Measurements from ENCODE around the gene DGLUCY. TPM values are rescaled to one million over a fixed set of nuclear protein-coding genes. Genes with fewer than 3 reads are reported as not detected.

The DGLUCY gene
- total RNA-seq, 1 experiment from 2014 or later = 67.0 TPM

DNA sequence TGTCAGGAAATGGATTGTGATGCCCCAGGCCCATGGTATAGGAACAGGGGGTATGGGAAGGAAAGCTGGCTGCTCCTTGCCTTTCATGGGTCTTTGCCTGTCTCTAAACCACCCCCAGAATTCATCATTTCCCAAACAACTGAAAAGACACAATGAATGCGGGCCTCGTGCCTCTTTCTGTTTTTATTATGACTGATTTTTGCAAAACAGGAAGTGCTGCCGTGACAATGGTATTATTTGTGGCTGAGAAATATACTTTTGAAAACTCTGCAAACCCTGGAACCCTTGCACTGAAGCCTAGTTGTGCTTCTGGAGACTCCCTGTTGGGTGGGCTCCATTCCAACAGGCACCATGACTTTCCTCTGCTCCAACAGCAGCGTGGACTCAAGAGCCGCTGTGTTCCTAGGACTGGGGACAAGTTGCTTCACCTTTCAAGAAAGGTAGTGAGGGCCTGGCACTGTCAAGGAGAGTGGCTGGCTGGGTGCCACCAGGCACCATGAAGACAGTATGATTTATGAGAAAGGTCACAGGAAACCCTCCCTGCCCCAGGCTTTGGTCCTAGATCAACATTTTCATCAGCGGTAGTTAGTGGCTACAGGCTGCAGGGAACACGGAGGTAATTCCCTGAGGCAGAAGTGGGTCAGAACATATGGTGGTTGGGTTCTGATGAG is 4.8 kb upstream of the DGLUCY start:
- no peak overlapping the region for H3K4me3 ChIP-seq (replicated peaks in 1 of 2; ENCODE audit: low read depth in 1 of 2, low read length in 2 of 2)
- no peaks in the 10 kb centered on the region for H3K27me3 ChIP-seq (ENCODE audit: insufficient read depth, low read length)
- no peak overlapping the region for H3K4me2 ChIP-seq (ENCODE audit: low read length)
- RAD21 ChIA-PET (ENCODE audit: low non-redundant PET in 1 of 2, low total read pairs in 2 of 2, uncharacterized antibody in 2 of 2, unreplicated experiment in 2 of 2) = no interaction called here
- H3K9ac ChIP-seq (ENCODE audit: low read length) = no peak overlapping the region
- H2AFZ ChIP-seq (ENCODE audit: low read depth, low read length, poor library complexity, severe bottlenecking) = no peak overlapping the region
- H3K9me2 ChIP-seq (ENCODE audit: insufficient read depth) = no peaks in the 10 kb centered on the region
- POLR2A ChIA-PET = no interaction called here
- H3K79me2 ChIP-seq (ENCODE audit: insufficient read depth, low read length) = no peaks in the 10 kb centered on the region
- no peaks in the 10 kb centered on the region for H4K20me1 ChIP-seq (ENCODE audit: insufficient read depth)
- TF ChIP-seq SP1 (IDR thresholded peaks at IDR 0.05; ENCODE audit: low read depth) = no peak
- no peak for TF ChIP-seq TCF7L2 (IDR thresholded peaks at IDR 0.05; ENCODE audit: borderline replicate concordance, extremely low read depth, insufficient read depth, insufficient read length)
- no peak for TF ChIP-seq SRF (IDR thresholded peaks at IDR 0.05; ENCODE audit: low read depth)
- TF ChIP-seq EZH2phosphoT487 (IDR thresholded peaks at IDR 0.05; ENCODE audit: borderline replicate concordance) = no peak
- TF ChIP-seq, protein P1, sequence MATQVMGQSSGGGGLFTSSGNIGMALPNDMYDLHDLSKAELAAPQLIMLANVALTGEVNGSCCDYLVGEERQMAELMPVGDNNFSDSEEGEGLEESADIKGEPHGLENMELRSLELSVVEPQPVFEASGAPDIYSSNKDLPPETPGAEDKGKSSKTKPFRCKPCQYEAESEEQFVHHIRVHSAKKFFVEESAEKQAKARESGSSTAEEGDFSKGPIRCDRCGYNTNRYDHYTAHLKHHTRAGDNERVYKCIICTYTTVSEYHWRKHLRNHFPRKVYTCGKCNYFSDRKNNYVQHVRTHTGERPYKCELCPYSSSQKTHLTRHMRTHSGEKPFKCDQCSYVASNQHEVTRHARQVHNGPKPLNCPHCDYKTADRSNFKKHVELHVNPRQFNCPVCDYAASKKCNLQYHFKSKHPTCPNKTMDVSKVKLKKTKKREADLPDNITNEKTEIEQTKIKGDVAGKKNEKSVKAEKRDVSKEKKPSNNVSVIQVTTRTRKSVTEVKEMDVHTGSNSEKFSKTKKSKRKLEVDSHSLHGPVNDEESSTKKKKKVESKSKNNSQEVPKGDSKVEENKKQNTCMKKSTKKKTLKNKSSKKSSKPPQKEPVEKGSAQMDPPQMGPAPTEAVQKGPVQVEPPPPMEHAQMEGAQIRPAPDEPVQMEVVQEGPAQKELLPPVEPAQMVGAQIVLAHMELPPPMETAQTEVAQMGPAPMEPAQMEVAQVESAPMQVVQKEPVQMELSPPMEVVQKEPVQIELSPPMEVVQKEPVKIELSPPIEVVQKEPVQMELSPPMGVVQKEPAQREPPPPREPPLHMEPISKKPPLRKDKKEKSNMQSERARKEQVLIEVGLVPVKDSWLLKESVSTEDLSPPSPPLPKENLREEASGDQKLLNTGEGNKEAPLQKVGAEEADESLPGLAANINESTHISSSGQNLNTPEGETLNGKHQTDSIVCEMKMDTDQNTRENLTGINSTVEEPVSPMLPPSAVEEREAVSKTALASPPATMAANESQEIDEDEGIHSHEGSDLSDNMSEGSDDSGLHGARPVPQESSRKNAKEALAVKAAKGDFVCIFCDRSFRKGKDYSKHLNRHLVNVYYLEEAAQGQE (IDR thresholded peaks at IDR 0.05; ENCODE audit: low read depth) = no peak
- TF ChIP-seq, protein P2, sequence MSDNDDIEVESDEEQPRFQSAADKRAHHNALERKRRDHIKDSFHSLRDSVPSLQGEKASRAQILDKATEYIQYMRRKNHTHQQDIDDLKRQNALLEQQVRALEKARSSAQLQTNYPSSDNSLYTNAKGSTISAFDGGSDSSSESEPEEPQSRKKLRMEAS (IDR thresholded peaks at IDR 0.05) = no peak
- TF ChIP-seq ELF1 (IDR thresholded peaks at IDR 0.05; ENCODE audit: borderline replicate concordance, low read depth) = no peak
- TF ChIP-seq, protein P3, sequence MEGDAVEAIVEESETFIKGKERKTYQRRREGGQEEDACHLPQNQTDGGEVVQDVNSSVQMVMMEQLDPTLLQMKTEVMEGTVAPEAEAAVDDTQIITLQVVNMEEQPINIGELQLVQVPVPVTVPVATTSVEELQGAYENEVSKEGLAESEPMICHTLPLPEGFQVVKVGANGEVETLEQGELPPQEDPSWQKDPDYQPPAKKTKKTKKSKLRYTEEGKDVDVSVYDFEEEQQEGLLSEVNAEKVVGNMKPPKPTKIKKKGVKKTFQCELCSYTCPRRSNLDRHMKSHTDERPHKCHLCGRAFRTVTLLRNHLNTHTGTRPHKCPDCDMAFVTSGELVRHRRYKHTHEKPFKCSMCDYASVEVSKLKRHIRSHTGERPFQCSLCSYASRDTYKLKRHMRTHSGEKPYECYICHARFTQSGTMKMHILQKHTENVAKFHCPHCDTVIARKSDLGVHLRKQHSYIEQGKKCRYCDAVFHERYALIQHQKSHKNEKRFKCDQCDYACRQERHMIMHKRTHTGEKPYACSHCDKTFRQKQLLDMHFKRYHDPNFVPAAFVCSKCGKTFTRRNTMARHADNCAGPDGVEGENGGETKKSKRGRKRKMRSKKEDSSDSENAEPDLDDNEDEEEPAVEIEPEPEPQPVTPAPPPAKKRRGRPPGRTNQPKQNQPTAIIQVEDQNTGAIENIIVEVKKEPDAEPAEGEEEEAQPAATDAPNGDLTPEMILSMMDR (IDR thresholded peaks at IDR 0.05 in 2 of 3, conservative IDR thresholded peaks at IDR 0.05 in 1 of 3; ENCODE audit: borderline replicate concordance in 1 of 3, insufficient read depth in 1 of 3, low read depth in 2 of 3, low read length in 2 of 3) = no peak
- TF ChIP-seq ZNF274 (IDR thresholded peaks at IDR 0.05; ENCODE audit: low read depth, low read length) = no peak
- TF ChIP-seq CEBPB (IDR thresholded peaks at IDR 0.05; ENCODE audit: low read depth) = no peak
- no peak for TF ChIP-seq POLR2A (IDR thresholded peaks at IDR 0.05; ENCODE audit: borderline replicate concordance, extremely low read depth, insufficient read depth, insufficient read length)
- TF ChIP-seq POLR2AphosphoS5 (IDR thresholded peaks at IDR 0.05; ENCODE audit: low read depth, low read length) = no peak
- no peak for TF ChIP-seq JUND (IDR thresholded peaks at IDR 0.05)
- TF ChIP-seq CBX3 (IDR thresholded peaks at IDR 0.05; ENCODE audit: low read depth) = no peak
- no peak for TF ChIP-seq EZH2 (IDR thresholded peaks at IDR 0.05)
- TF ChIP-seq, protein P4, sequence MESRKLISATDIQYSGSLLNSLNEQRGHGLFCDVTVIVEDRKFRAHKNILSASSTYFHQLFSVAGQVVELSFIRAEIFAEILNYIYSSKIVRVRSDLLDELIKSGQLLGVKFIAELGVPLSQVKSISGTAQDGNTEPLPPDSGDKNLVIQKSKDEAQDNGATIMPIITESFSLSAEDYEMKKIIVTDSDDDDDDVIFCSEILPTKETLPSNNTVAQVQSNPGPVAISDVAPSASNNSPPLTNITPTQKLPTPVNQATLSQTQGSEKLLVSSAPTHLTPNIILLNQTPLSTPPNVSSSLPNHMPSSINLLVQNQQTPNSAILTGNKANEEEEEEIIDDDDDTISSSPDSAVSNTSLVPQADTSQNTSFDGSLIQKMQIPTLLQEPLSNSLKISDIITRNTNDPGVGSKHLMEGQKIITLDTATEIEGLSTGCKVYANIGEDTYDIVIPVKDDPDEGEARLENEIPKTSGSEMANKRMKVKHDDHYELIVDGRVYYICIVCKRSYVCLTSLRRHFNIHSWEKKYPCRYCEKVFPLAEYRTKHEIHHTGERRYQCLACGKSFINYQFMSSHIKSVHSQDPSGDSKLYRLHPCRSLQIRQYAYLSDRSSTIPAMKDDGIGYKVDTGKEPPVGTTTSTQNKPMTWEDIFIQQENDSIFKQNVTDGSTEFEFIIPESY (IDR thresholded peaks at IDR 0.05; ENCODE audit: extremely low read depth, insufficient replicate concordance, low read length) = no peak
- no peak for TF ChIP-seq FOSL1 (IDR thresholded peaks at IDR 0.05; ENCODE audit: low read depth)
- no peak for TF ChIP-seq RAD21 (IDR thresholded peaks at IDR 0.05; ENCODE audit: low read depth)
- CTCF ChIA-PET = no interaction called here
- intact Hi-C loops (cut with micrococcal nuclease) = no loop called here
- no peaks in the 10 kb centered on the region for H3K36me3 ChIP-seq (ENCODE audit: control insufficient read depth in 1 of 2, insufficient read depth in 2 of 2, low read length in 2 of 2)
- H3K9me3 ChIP-seq (ENCODE audit: control insufficient read depth in 1 of 2, insufficient read depth in 1 of 2, low read depth in 1 of 2, low read length in 2 of 2) = no peaks in the 10 kb centered on the region
- H3K4me1 ChIP-seq (ENCODE audit: control insufficient read depth in 1 of 2, insufficient read depth in 2 of 2, low read length in 2 of 2) = peaks cover 15 to 29% of the 10 kb centered on the region in 2 experiments
- DNase-seq (ENCODE audit: low read depth, low spot score) = no peak
- no peak for ATAC-seq
- no TSS peak for BruUV-seq (replicated peaks)
- no peak overlapping the region for H3K27ac ChIP-seq (ENCODE audit: low read depth, low read length)
